ENCODE data around the gene KBTBD8.

Gene KBTBD8

DNA sequence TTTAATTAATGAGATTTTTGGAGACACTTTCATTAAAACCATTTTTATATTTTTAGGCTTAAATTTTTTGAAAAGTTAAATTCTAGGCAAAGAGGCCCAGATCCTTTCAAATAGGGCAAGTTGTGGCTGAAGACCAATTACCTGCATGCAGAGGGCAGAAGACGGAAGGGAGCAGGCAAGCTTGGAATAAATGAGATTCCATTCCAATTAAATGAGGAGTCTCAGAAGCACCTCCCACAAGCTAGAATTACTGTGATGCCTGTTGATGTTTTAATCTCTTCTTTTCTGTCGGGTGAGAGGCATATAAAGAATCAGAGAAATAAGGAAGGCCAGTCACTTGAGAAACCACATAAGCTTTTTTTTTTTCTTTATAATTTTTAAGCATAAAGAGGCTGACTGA lies 46.8 kb downstream of the KBTBD8 start:
- DNase-seq, result no peak

DNA sequence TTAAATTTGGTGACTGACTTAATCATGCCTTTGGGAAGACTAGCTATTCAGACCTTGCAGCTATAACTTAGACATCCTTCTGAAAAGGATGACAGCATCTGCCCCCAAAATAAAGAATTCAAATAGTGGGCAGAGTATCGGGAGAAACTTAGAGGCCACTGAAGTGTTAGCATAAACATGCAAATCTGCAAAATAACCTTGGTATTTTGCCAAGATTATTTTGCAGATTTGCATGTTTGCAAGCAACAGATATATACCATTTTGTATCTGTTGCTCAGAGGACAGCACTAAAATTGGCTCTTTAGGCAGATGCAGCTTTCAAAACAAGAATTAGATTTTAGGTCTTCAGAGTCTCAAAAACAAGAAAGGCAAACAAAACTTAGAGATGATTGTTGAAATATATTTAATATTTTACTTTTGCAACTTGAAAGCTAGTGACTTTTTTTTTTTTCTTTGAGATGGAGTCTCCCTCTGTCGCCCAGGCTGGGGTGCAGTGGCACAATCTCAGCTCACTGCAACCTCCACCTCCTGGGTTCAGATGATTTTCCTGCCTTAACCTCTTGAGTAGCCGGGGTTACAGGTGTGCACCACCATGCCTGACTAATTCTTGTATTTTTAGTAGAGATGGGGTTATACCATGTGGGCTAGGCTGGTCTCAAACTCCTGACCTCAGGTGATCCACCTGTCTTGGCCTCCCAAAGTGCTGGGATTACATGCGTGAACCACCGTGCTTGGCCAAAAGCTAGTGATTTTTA lies 47.8 kb downstream of the KBTBD8 start:
- DNase-seq, result no peak

DNA sequence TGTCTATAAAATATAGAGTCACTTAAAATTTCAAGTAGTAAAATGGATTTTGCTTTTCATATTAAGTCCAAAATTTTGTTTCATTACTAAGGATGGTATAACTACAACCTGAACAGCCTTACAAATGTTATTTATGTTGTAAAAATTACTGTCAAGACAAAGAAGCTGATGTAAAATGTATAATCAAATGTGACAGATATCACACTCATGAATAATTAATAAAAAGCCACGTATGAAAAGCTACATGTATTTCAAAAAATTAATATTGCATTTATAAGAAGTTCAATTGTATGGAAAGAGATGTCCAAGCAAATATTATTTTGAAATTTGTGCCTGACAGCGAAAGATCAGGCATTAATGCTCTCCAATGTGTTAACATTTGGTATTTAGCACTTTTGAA lies 48.9 kb downstream of the KBTBD8 start:
- no peak for DNase-seq

- no peak for DNase-seq
Observed at GRCh38 chr3:67048067-67048714, 50.1 kb downstream of the KBTBD8 start.

DNA sequence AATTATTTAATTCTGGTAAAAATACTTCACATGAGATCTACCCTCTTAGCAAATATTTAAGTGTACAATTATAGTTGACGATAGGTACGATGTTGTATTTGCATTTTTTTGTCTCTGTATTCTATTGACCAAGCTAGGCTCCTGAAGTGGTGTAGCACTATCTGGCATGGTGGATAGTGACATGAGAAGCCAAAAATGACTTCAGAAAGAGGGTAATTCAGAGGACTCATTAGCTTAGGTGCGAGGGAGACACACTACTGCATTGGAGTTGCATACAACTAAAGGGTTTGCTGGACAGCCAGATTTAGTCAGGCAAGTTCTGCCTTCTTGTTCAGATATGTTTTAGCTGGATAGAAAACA lies 50.6 kb downstream of the KBTBD8 start:
- DNase-seq, result no peak

GRCh38 chr3:67059443-67059842 lies 61.3 kb downstream of the KBTBD8 start:
- no peak for DNase-seq

Data from cerebellar nuclear complex (tissue), 1 donor.